Measurements from ENCODE around the gene TCF4. TPM values are rescaled to one million over a fixed set of nuclear protein-coding genes. Genes with fewer than 3 reads are reported as not detected.

Gene TCF4
- total and polyA plus RNA-seq, 7 donors: 3.5 to 149 (median 106) TPM

DNA sequence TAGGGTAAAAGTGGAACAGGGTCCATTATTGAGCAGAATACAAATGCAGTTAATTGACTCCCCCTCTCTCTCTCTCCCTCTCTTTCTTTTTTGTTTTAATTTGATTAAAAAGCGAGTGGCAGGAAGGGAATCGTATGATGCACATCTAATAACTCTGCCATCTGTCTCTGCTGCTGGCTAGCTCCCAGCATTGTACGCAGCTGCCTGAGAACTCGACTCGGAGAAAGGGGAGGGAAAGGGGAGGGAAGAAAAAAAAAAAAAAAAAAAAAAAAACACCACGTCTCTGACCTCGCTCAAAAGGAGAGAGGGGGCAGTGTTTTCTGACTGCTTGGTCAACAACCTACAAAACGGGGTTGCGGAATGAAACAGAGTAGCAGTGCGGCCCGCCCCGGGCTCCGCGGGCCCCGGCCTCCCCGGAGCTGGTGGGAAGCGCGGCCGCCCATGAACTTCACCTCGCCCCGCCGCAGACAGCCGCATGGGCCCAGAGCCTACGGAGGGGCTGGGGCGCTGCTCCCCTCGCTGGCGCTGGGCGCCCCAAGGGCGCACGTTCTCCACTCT is 265.7 kb downstream of the TCF4 start:
- H3K9me3 ChIP-seq: no peaks in the 10 kb centered on the region
- H3K27ac ChIP-seq: peak overlapping the region; percentile 88 to 98 (median 90)
- H3K4me1 ChIP-seq: peaks cover 0 to 36% (median 25%) of the 10 kb centered on the region in 4 donors
- TF ChIP-seq, protein P1, sequence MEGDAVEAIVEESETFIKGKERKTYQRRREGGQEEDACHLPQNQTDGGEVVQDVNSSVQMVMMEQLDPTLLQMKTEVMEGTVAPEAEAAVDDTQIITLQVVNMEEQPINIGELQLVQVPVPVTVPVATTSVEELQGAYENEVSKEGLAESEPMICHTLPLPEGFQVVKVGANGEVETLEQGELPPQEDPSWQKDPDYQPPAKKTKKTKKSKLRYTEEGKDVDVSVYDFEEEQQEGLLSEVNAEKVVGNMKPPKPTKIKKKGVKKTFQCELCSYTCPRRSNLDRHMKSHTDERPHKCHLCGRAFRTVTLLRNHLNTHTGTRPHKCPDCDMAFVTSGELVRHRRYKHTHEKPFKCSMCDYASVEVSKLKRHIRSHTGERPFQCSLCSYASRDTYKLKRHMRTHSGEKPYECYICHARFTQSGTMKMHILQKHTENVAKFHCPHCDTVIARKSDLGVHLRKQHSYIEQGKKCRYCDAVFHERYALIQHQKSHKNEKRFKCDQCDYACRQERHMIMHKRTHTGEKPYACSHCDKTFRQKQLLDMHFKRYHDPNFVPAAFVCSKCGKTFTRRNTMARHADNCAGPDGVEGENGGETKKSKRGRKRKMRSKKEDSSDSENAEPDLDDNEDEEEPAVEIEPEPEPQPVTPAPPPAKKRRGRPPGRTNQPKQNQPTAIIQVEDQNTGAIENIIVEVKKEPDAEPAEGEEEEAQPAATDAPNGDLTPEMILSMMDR (IDR thresholded peaks at IDR 0.05): no peak
- peak; percentile 47 to 83 (median 76) for TF ChIP-seq POLR2AphosphoS5 (IDR thresholded peaks at IDR 0.05)
- TF ChIP-seq POLR2A (IDR thresholded peaks at IDR 0.05): peak; percentile 26 to 59
- peak in 1 of 4 donors; percentile 25 for TF ChIP-seq EP300 (IDR thresholded peaks at IDR 0.05)
- no peaks in the 10 kb centered on the region for H3K27me3 ChIP-seq
- peak overlapping the region; percentile 48 to 63 (median 56) for H3K4me3 ChIP-seq
- DNase-seq: peak; percentile 96
- 1% methylated on average over 30 of the region's 30 CpGs for WGBS, 2 donors
- H3K36me3 ChIP-seq: no peaks in the 10 kb centered on the region
- intact Hi-C loops (cut with DNase I): loop anchor here (2.0 to 10.0 kb wide), 4 partner anchors 75 to 1313 kb away; partner anchors contain the start of gene TXNL1

DNA sequence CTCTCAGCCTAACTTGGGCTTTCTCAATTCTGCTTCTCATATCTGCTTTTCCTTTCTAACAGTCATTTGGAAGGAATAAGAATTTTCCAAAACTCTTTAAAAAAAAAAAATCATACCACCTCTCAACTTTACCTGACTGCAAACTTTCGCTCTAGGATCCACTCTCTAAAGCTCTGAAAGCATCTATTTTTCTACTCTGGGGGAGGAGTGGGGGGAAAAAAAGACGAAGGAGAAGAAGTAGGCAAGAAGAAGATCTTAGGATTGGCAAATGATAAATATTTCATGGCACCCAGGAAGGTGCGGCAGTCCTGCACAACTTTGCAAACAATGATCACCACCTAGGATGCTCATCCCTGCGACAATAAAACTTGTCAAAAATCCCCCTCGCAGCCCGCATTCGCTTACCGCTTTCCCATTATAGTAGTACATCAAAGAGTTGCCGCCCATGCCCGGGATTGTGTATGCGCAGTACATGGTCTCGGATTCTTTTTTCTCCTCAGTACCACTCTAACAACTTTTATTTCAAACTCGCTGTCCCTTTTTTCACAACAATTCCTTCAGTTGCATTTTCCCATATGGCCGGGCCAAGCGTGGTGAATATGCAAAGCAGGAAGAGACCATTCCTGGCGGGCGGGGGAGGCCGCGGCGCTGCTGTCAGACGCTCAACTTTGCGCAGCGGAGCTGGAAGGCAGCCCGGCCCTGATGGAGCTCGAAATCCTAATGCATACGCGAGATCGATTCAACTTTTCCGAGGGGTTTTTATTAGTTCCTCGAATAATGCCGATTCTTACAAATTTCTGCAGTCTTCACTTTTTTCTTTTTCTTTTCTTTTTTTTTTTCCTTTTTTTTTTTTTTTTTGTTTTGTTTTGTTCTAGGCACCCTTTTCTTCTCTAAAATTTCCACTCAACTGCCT is 266.5 kb downstream of the TCF4 start:
- peak; percentile 95 for DNase-seq
- TF ChIP-seq EP300 (IDR thresholded peaks at IDR 0.05): peak in 1 of 4 donors; percentile 6
- TF ChIP-seq, protein P1 (IDR thresholded peaks at IDR 0.05): no peak
- TF ChIP-seq POLR2AphosphoS5 (IDR thresholded peaks at IDR 0.05): peak; percentile 47 to 83 (median 58)
- TF ChIP-seq POLR2A (IDR thresholded peaks at IDR 0.05): no peak
- no peaks in the 10 kb centered on the region for H3K27me3 ChIP-seq
- no peaks in the 10 kb centered on the region for H3K9me3 ChIP-seq
- intact Hi-C loops (cut with DNase I): loop anchor here (2.0 to 10.0 kb wide), 4 partner anchors 74 to 1313 kb away; partner anchors contain the start of gene TXNL1
- peak overlapping the region; percentile 48 to 63 (median 56) for H3K4me3 ChIP-seq
- peaks cover 0 to 43% (median 27%) of the 10 kb centered on the region in 4 donors for H3K4me1 ChIP-seq
- 1 to 2% methylated on average over 31 of the region's 31 CpGs for WGBS, 2 donors
- H3K36me3 ChIP-seq: no peaks in the 10 kb centered on the region
- peak overlapping the region; percentile 88 to 98 (median 90) for H3K27ac ChIP-seq

DNA sequence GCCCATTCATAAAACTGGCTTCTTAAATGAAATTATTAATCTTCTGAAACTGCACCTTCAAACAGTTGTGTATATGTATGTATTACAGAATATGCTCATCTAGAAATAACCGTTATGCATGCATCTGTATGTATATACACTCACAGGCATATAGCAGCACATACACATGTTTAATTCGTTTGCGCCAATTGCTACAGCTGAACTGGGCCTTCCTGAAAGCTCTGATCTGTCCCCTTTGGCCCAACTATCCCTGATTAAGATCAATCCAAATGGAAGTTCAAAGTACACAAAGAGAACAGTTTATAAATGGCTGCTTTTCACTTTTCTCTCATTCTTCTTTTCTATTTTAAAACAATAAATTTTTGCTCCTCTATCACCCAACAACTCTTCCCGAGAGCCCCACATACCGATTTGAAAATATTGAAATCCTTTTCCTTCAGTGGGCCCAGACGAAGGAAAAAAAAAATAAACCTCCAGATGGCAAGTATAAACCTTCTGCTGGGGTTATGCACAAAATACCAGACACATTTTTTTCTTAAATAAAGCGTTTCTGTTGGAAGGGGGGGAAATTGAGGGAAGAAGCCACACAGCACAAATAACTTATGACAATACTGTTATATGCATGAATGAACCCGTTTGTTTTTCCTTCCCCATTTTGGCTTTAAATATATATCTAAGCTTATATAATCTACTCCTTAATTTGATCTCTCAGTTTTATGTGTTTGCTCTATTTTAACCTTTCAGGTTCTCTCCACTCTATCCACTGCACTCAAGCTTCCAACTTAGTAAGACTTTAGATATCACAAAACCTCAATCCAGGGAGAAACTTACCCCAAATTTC is 267.3 kb downstream of the TCF4 start:
- Histone ChIP-seq H3K4me3 (peak overlapping the region; percentile 48 to 63 (median 56)), H3K4me1 (peaks cover 0 to 47% (median 27%) of the 10 kb centered on the region in 4 donors), H3K36me3 (no peaks in the 10 kb centered on the region), H3K9me3 (no peaks in the 10 kb centered on the region), H3K27me3 (no peaks in the 10 kb centered on the region), H3K27ac (peak overlapping the region; percentile 88 to 98 (median 90))
- intact Hi-C loops (cut with DNase I): loop anchor here (5.0 to 10.0 kb wide), 3 partner anchors 73 to 1314 kb away; partner anchors contain the start of gene TXNL1
- TF ChIP-seq, protein P1 (IDR thresholded peaks at IDR 0.05): no peak
- TF ChIP-seq EP300 (IDR thresholded peaks at IDR 0.05): no peak
- TF ChIP-seq POLR2AphosphoS5 (IDR thresholded peaks at IDR 0.05): peak in 1 of 4 donors; percentile 35
- TF ChIP-seq POLR2A (IDR thresholded peaks at IDR 0.05): no peak
- DNase-seq: no peak
- WGBS, 2 donors: 30 to 53% methylated on average over 8 of the region's 8 CpGs

DNA sequence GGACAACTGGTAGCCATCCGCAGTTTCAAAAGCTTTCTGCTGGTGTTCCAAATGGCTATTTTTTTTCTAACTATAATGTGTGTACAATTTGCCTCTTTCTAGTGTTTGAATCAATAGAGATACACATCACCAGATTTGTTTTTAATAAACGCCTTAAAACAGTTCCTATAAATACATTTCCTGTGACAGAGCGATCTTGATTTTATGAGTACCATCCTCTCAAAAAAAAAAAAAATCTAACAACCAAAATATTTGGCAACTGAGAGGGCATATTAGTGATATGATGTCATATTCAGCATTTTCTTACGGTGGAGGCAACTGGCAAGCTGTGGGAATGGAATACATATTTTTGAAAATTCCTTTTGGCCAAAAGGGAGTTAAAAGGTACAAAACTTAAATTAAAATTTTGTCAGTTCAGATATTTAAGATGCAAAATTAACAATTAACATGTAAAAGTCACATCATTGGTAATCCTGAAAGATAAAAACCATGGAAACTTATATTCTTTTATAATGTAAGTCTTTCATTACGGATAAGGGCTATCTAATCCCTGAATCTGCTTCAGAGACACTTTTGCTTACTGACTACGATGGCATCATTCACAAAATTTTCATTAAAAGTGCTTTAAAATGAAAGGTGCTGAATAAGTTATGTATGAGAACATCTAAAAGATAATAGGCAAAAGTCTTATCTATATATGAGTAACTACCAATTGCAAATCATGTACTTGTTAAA is 268.4 kb downstream of the TCF4 start:
- no peak for DNase-seq
- Histone ChIP-seq H3K9me3 (no peaks in the 10 kb centered on the region), H3K4me1 (peaks cover 0 to 53% (median 27%) of the 10 kb centered on the region in 4 donors), H3K27me3 (no peaks in the 10 kb centered on the region), H3K36me3 (no peaks in the 10 kb centered on the region), H3K27ac (peak overlapping the region; percentile 88 to 98 (median 90)), H3K4me3 (peak overlapping the region; percentile 48 to 63 (median 56))
- TF ChIP-seq POLR2AphosphoS5 (IDR thresholded peaks at IDR 0.05) (peak in 2 of 4 donors; percentile 5 to 21), EP300 (IDR thresholded peaks at IDR 0.05) (no peak)
- intact Hi-C loops (cut with DNase I): loop anchor here (5.0 to 10.0 kb wide), 3 partner anchors 72 to 1315 kb away; partner anchors contain the start of gene TXNL1
- 45 to 73% methylated on average over 6 of the region's 6 CpGs for WGBS, 2 donors

Measured in sigmoid colon (tissue), 7 donors.